WTC11 (cell line): Measurements from ENCODE around the gene EYS.

Source experiments
- CTCF ChIP-seq: fragments of 200-600 bp; IDR thresholded peaks from 2 replicates; pipeline ENCODE4 v1.8.0; 2022; ENCODE audit warnings: antibody characterized with exemption
- ESRRA ChIP-seq: sonication (generic); formaldehyde crosslinking; IDR thresholded peaks from 2 replicates; pipeline ENCODE4 v1.8.1; 2022; ENCODE audit warnings: mild to moderate bottlenecking, missing genetic modification reagents, borderline replicate concordance
- KAT7 ChIP-seq: sonication (generic); formaldehyde crosslinking; IDR thresholded peaks from 2 replicates; pipeline ENCODE4 v1.8.1; 2023; ENCODE audit warnings: missing genetic modification reagents, mild to moderate bottlenecking, borderline replicate concordance

- TF ChIP-seq CTCF (no peak), KAT7 (CRISPR knock-in tag) (no peak), ESRRA (CRISPR knock-in tag) (no peak)
Measured at GRCh38 chr6:63930848-63931247, 1776.2 kb downstream of the EYS start.
